Stimulated activated CD4-positive, alpha-beta T cell treated with anti-CD3 and anti-CD28 coated beads, Interleukin-4, amount 100 ng/mL, for 48 hours (primary cell): ENCODE measurements around the gene PHLDB2.

ENCODE experiments used
- DNase-seq, 2 donors: peaks; one replicate each; pipeline ENCODE4 v3.0.0-alpha.2; 2020; ENCODE audit warnings: low read depth in 2 of 2

The PHLDB2 gene

DNA sequence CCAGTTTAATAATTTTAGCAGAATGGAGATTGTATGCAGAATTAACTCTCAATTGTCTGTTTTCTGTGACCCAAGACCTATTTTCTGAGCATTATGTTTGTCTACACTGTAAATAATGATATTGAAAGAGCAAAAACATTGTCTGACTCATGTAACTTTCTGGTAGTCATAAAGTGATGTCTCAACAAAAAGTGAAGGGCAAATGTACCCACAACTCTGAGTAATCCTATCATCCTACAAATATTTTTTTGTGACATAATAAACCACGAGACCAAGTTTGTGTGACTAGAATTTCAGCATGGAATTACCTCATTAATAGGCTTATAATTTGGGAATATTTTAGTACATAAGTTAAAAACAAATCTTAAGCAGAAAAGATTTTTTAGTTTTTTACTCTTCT is 104.4 kb downstream of the PHLDB2 start:
- no peak for DNase-seq

DNA sequence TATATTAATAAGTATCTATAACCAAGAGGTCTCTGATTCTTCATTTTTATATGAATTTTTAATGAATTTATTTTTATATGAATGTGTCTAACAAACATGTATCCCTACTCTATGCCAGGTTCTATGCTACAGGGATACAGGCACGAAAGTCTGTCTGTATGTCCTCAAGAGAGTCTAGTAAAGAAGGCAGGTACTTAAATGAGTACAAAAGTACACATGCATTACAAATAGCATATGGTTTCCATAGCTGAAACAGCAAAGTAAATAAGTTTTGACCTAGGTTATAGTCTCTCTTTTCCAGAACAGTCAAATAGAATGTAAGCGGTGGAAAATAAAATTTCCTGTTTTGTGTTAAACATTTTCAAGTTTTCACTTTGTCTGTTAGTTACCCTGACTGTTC is 106.4 kb downstream of the PHLDB2 start:
- DNase-seq, result no peak

DNA sequence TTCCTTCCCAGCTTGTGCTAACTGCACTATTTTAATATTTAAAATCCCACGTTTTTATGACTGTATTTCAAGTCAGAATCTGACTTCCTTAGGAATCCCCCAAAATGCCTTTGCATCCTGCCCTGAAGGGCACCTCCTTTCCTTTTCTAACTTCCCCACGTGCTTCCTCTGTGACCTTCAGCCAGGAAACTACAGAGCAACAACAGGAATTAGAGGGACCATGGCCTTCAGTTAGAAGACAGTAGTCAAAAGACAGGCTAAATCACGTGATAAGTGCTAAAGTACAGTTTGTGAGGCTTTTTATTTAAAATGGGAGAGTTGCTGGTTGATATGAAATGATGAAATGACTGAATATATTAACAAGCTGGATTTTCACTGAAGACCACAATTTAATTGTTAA is 108.0 kb downstream of the PHLDB2 start:
- DNase-seq, result no peak

DNA sequence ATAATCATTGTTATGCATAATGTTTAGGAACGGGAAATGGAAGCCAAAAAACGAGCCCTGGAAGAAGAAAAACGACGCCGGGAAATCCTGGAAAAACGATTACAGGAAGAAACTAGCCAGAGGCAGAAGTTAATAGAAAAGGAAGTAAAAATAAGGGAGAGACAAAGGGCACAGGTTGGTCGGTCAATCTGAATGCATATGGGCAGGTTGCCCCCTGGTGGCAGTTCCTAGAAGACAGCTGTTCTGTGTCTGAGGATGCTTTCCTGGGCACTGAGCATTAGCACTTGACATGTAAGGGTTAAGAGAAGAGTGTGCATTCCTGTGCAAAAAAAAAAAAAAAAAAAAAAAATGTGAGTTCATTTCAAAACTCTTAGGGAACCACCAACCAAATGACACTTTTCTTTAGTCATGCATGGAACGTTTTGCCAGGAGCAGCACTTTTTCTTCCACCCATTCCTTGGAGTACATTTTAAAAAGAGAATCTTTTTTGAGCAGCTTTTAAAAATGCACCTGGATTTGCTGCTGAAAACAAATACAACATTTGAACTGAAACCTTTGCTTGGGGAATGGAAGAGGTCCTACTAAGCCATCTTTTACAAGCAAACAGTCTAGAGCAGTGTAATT is 108.7 kb downstream of the PHLDB2 start:
- DNase-seq, result peak; percentile 78 to 81

DNA sequence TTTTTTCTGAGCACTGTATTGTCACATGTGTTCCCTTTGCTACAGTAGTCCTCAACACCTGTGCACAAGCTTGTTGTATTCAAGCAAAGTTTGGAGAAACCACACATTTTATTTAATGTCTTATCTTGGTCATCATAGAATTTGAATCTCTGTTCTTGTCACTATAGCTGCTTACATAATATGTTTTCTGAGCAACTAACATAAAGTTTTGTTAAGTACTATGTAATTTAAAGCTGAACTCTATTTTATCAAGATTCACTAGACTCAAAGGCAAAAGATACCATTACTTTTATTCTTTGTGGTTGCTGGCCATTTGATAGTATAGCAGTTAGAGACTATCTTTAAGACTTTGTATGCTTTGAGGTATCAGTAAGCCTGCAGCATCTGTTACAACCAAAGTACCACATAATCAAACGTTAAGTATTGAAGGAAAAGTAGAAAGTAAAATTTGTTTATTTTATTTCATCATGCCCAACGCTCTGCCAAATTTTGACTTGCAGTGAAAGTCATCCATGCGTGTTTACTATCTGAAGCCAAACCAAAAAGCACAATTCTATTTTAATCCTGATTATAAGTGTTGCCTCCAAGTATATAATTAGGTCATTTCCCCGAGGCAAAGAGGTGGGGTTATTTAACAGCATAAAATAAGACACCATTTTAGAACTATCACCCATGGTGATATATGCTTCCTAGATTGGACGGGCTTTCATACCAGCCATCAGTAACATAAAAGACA is 109.4 kb downstream of the PHLDB2 start:
- no peak for DNase-seq

DNA sequence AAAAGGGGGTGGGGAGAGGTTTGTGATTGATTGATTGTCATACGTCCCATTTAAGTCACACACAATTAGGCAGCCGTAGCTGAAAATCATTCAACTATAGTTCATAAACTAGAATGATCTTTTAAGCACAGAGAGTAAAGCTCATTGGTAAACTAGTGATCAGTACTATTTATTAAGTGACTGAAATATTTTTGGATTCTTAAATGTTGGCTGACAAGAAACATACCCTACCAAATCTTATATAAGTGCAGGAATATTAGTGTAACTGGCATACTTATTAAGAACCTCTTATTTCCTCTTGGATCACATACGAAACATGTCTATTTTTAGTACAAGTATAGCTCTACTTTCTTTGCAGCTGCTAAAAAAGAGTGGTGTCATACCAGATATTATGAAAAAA is 111.3 kb downstream of the PHLDB2 start:
- DNase-seq, result no peak

DNA sequence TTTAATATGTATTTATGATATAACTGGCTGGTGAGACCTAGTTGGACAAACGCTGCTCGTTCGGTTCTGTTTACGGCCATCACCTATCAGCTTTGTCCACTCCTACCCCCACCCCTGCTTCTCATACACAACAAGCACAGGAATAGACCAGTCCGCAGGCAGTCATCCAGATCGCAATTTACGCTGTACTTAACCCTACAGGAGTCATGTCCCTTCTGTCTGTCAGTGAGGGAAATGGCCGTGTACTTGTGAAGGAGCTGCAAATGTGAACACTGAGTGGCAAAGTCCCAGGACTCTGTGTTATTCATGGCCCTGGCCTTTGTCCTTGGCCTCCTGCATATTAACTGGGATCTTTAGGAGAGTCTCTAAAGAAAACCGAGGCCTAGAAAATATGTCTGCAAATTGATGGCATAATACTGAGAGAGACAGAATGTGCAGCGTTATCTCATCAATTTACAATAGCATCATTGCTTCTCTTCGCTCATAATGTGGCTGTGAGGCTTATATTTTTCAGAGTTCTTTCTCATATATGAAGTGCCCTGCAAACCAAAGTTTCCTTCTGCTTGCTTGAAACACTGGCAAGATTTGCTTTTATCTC is 112.6 kb downstream of the PHLDB2 start:
- DNase-seq, result no peak

DNA sequence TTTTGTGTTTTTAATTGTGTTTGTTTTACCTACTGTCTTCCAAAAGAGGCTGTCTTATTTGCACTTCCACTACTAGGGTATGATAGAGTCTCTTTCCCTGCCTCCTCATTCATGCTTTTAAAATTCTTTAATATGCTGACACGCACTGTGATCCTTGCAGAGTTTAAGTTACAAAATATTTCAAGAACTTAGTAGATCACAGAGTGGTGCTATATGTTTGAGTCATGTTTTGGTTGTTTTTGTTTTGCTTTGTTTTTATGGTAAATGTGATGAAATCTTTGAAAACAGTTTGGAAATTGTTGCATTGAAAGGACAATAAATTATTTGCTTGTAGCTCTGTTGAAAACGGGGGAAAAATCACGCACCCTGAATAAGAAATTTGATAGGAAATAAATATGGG is 113.8 kb downstream of the PHLDB2 start:
- DNase-seq, result no peak

DNA sequence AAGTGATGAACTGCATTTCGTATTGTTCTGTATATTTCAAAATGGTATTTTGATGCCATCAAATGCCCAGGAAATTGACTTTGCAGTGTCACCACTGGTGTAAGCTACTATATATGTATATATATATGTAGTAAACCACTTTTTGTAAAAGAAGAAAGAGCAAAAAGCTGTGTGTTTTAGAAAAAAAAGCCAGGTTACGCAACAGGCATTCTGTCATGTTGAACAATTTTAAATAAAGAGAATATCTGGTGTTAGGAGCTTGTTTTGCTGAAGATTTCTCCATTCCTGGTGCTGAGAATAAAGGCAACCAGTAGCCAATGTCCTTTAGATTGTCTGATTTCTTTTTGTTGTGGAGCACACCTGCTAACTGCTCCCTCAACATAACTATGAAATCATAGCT is 116.1 kb downstream of the PHLDB2 start:
- DNase-seq, result no peak

DNA sequence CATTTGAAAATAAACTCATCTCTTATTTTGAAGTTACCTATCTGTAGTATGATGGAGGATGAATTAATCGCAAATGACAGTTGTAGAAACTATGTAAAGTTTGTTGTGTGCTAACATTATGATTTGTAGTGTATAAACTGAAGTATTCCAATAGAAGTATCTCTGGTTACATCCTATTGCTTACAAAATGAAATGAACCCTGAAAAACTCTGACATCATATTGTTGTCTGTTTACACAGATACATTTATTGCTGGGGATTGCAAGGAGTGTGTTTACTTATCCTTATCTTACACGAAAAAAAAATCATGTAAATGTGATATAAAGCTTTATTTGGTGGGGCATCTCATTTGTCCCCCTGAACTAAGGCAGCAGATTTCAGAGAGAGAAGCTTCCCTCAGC is 117.2 kb downstream of the PHLDB2 start:
- DNase-seq, result no peak

DNA sequence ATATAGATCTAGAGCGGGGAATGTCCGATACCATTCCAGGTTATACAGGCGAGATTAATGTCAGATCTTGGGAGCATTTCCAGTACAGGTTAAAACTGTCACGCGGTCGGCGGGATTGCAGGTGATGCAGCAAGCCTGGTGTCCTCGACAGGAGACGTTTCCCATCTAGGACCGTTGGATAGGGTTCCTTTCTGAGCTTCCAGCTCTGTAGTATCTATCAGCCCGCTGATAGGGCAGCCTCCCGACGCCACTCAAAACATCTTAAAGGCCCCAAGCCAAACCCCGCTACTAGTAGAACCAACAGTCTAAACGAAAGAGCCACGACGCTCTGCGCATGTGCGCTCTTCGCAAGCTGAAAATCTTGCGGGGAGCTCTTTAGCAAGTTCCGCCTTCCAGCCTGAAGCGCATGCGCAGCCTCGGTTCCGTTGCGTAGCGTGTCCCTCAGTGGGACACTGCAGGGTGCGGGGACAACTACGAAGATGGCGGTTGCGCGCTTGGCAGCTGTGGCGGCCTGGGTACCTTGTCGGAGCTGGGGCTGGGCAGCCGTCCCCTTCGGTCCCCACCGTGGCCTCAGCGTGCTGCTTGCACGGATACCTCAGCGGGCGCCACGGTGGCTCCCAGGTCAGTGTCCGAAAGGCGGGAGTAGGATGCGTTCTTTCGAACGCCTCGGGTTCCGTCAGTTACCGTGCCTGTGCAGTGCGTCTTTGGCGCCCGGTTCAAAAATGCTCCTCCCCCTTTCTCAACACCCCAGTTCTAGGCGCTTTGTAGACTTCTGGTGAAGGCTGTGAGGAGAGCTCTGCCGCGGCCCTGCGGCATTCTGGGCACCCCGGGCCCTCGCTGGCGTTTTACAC is 119.7 kb downstream of the PHLDB2 start, which contains the start of gene ABHD10:
TSS of gene ABHD10 (plus strand) at position 444 of the 851 bp plus-strand sequence. CDS start at position 480, 36 bp downstream.
- peak; percentile 94 to 96 for DNase-seq

DNA sequence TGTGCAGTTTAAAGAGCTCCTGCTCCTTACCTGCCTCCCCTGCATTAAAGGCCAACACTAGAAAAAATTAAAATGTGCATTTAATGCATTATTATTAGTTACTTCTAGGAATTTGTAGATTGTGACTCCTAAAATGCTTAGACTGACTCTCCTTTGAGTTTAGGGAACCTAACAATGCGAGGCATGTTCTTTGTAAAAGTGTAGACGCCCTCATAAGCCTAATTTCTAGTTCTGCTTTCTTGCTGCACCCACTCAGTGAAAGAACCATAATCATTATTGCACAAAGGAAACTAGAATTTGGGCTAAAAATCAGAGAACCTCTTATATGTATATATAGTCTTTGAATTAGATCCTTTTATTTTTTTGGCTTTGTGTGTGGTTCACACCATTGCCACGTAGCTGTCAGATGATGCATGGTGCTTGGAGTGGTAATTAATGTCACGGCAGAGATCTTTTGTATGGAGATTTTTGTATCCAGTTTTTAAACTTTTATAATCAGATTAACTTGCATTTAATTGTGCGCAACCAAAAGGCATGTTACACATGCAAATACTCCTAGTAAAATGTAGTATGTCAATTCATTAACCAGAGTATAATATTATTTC is 120.5 kb downstream of the PHLDB2 start:
- DNase-seq, result no peak

DNA sequence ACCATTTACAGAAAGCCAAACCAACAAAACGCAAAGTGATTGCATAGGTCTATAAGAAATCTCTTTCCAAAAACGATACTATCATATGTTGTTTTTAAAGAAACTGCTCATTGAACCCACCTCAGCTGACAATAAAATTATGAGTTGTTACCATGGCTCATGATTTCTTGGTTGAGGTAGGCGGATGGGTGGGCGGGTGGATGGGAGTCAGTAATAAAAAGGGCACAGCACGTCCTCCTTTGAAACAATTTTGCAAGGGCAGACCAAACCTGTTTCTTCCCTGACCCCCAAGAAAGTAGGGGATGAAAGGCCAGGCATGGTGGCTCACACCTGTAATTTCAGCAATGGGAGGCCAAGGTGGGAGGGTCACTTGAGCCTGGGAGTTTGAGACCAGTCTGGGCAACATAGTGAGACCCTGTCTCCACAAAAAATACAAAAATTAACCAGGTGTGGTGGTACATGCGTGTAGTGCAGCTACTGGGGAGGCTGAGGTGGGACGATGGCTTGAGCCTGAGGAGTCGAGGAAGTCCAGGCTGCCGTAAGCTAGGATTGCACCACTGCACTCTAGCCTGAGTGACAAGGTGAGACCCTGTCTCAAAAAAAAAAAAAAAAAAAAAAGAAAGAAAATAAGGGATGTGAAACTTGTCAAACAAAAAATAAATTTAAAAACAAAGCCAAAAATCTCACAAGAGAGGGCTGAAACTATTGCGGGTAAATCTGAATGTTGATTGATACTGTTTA is 121.8 kb downstream of the PHLDB2 start:
- DNase-seq, result peak in 1 of 2 donors; percentile 35

DNA sequence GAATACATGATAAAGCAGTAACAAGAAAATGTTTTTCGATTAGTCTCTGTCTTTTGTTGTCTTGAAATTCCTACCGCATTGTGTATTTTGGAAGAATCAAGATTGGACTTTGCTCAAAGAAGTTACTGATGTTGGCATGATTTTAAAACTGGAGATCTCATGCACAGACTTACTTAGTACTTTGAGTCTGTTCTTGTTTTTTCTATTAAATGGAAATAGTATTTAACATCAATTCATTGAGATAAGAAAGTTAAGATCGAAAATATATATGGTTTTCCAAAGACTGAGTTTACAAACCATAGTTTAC is 122.3 kb downstream of the PHLDB2 start:
- DNase-seq, result no peak

DNA sequence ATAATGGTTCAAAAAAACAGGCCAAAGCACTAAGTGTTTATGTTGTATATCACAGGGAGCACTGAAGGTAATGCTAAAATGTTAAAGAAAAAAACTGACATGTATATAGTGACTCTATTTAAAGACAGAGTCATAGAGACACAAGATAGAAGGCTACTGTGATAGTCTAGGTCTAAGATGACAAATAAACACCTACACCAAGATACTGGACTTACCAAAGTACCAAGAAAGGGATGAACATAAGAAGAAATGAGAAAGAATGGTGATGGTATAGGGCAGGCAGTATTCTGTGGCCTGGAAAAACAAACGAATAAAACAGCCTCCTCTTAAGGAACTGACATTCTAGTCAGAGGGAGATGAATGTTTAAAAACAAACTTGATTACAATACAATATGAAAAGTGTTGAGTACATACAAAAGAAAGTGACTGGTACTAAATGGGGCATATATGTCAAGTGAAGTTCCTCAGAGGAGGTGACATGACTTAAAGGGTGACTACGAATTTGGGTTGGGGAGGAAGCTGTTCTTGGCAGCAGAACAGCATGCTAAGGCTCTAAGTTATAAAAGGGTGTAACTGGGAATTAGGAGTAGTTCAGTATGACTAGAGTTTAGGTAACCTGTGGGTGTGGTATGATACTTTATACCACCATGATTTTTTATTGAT is 125.7 kb downstream of the PHLDB2 start:
- DNase-seq, result no peak

DNA sequence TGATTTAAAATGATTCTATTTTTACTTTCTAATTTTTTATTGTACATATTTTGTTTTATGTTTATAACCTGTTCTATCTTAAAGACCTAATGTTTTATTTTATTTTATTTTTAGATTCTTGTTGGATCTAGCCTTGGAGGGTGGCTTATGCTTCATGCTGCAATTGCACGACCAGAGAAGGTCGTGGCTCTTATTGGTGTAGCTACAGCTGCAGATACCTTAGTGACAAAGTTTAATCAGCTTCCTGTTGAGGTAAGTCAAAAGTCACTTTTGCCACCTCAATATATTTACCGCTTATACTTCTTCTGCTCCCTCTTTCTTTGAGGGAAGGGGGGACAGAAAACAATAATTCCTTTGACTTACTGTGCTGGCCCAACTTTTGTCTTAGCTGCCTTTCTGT is 127.7 kb downstream of the PHLDB2 start:
- no peak for DNase-seq

DNA sequence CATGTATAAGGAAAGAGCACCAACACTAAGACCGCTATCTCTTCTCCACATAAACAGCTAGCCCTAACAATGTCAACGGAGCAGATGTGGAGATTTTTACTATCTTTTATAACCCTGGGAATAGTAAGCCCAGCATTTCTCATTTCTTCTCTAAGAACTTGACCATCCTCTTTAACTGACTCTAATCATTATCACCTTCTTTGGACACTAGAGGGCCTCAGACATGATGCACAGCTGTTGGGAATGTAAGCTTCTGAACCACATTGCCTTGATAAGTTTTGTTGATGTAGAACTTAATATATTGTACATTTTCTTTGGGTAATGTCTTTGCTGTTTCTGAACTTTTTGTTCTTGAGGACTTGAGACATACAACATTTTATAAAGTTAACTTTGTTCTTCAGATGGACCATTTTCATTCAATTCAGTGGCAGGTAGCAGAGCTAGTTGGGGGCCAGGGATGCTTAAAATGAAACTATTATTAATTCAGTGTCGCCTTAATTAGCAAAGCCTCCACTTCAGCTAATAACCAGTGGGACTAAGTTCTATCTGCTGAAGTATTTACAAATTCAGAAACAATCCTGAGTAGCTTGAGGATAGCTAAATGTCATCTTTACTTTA is 130.1 kb downstream of the PHLDB2 start:
- no peak for DNase-seq

DNA sequence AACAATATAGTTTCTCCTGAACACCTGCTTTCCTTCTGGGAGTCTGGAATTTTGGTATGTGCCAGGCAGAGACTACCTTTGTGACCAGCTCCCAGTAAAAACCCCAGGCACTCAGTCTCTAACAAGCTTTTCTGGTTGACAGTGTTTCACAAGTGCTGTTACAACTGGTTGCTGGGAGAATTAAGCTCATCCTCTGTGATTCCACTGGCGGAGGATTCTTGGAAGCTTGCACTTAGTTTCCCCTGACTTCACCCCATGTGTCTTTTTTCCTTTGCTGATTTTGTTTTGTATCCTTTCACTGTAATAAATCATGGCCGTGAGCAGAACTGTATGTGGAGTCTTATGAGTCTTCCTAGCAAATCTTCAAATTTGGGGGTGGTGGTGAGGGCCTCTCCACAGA is 134.0 kb downstream of the PHLDB2 start:
- DNase-seq, result no peak

DNA sequence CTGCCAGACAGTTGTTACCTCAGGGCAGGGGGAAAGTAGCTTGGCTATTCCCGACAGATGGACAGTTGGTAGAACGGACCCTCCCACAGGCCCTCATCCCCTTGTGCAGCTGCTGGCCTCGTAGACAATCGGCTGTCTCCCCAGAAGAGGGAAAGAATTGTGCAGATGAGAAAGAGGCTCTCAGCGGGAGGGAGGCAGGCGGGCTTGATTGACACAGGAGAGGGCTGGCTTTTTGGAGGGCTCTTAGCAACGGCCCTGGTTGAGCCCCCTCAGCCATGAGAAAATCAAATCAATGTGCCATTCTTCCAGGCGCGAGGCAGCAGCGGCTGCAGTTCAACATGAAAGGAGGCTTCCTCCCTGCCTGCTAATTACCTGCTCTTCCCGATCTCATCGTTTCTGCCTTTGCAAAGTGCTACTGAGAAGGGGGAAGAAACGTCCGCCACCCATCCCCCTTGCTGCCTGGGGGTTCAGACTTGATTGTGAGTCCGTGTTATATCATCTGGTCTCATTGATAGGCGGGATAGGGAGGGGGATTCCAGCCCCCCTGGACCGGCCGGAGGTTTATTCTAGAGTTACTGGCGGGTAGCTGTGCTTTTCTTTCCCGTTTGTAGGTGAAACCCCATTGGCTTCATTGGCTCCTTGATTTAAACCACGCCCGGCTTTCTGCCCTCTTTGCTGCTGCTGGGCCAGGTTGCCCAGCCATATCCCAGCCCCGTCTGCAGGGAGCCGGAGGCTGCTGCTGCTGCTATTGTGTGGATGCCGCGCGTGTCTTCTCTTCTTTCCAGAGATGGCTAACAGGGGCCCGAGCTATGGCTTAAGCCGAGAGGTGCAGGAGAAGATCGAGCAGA is 139.8 kb downstream of the PHLDB2 start, which contains the start of gene TAGLN3:
TSS of gene TAGLN3 (plus strand) at position 287 of the 848 bp plus-strand sequence. CDS start at position 788, 501 bp downstream.
- DNase-seq, result no peak
